WTC11 (cell line): ENCODE results near the gene CLDN9. TPM values are rescaled to one million over a fixed set of nuclear protein-coding genes. Genes with fewer than 3 reads are reported as not detected.

Experiments
- ATAC-seq: fragments of 200-7000 bp; cut with Tn5 transposase; 2 replicates; pipeline ENCODE4 v1.10.0; 2021; ENCODE audit warnings: mild to moderate bottlenecking, moderate library complexity
- CTCF ChIA-PET: fragments of 300-600 bp; sonication (Branson Sonifier 250); formaldehyde crosslinking; loops from one replicate; lab custom pipeline; 2021; ENCODE audit warnings: antibody characterized with exemption; lab: Charles Lee
- POLR2A ChIA-PET: fragments of 350-600 bp; sonication (Branson Sonifier 250); formaldehyde crosslinking; loops from one replicate; lab custom pipeline; 2021; ENCODE audit warnings: antibody characterized with exemption; lab: Charles Lee
- DNase-seq: peaks from one replicate; pipeline ENCODE4 v3.0.0; 2021; ENCODE audit warnings: low spot score
- H3K27ac Mint-ChIP-seq: 2 replicates; pipeline ENCODE4 v1.8.0; 2021; ENCODE audit warnings: mixed read lengths
- H3K27me3 Mint-ChIP-seq: 2 replicates; pipeline ENCODE4 v1.8.0; 2021; ENCODE audit warnings: low read depth, mild to moderate bottlenecking, moderate library complexity, mixed read lengths
- H3K36me3 Mint-ChIP-seq: 2 replicates; pipeline ENCODE4 v1.8.0; 2021; ENCODE audit warnings: mixed read lengths
- H3K4me1 Mint-ChIP-seq: 2 replicates; pipeline ENCODE4 v1.8.0; 2022; ENCODE audit warnings: mixed read lengths
- H3K4me3 Mint-ChIP-seq: 2 replicates; pipeline ENCODE4 v1.8.0; 2021; ENCODE audit warnings: mild to moderate bottlenecking, moderate library complexity, mixed read lengths
- H3K9me3 Mint-ChIP-seq: 2 replicates; pipeline ENCODE4 v1.8.0; 2021; ENCODE audit warnings: mixed read lengths
- CREM ChIP-seq: sonication (generic); formaldehyde crosslinking; IDR thresholded peaks from 2 replicates; pipeline ENCODE4 v1.8.1; 2022; ENCODE audit warnings: mild to moderate bottlenecking, missing genetic modification reagents, moderate library complexity
- EMX1 ChIP-seq: fragments of 250-450 bp; sonication (Bioruptor Pico); IDR thresholded peaks from 2 replicates; pipeline ENCODE4 v1.8.0; 2021; ENCODE audit warnings: mild to moderate bottlenecking
- FOXK1 ChIP-seq: sonication (generic); formaldehyde crosslinking; IDR thresholded peaks from 2 replicates; pipeline ENCODE4 v1.8.0; 2022; ENCODE audit warnings: mild to moderate bottlenecking, moderate library complexity, missing genetic modification reagents
- FOXP1 ChIP-seq: sonication (generic); formaldehyde crosslinking; IDR thresholded peaks from 2 replicates; pipeline ENCODE4 v1.8.0; 2022; ENCODE audit warnings: missing genetic modification reagents, mild to moderate bottlenecking, moderate library complexity, borderline replicate concordance
- FOXP4 ChIP-seq: sonication (generic); formaldehyde crosslinking; IDR thresholded peaks from 2 replicates; pipeline ENCODE4 v1.8.0; 2022; ENCODE audit warnings: mild to moderate bottlenecking, missing genetic modification reagents
- GTF2I ChIP-seq: fragments of 250-450 bp; sonication (Bioruptor Pico); conservative IDR thresholded peaks from 2 replicates; pipeline ENCODE4 v1.4.0; 2021; ENCODE audit warnings: mild to moderate bottlenecking
- KAT7 ChIP-seq: sonication (generic); formaldehyde crosslinking; IDR thresholded peaks from 2 replicates; pipeline ENCODE4 v1.8.1; 2023; ENCODE audit warnings: missing genetic modification reagents, mild to moderate bottlenecking, borderline replicate concordance
- NFE2L1 ChIP-seq: sonication (generic); formaldehyde crosslinking; IDR thresholded peaks from 2 replicates; pipeline ENCODE4 v1.8.1; 2023; ENCODE audit warnings: missing genetic modification reagents
- NFYB ChIP-seq: sonication (generic); formaldehyde crosslinking; conservative IDR thresholded peaks from 2 replicates; pipeline ENCODE4 v1.8.0; 2022; ENCODE audit warnings: low read depth, missing genetic modification reagents
- NR2C2 ChIP-seq: sonication (generic); formaldehyde crosslinking; IDR thresholded peaks from 2 replicates; pipeline ENCODE4 v1.8.0; 2022; ENCODE audit warnings: mild to moderate bottlenecking, missing genetic modification reagents
- PRDM15 ChIP-seq: sonication (generic); formaldehyde crosslinking; IDR thresholded peaks from 2 replicates; pipeline ENCODE4 v1.8.0; 2022; ENCODE audit warnings: missing genetic modification reagents
- RORB ChIP-seq: fragments of 250-450 bp; sonication (Bioruptor Pico); IDR thresholded peaks from 2 replicates; pipeline ENCODE4 v1.9.0; 2021; ENCODE audit warnings: mild to moderate bottlenecking
- SOX15 ChIP-seq: fragments of 250-450 bp; sonication (Bioruptor Pico); IDR thresholded peaks from 2 replicates; pipeline ENCODE4 v1.9.0; 2021; ENCODE audit warnings: mild to moderate bottlenecking
- STAT6 ChIP-seq: sonication (generic); formaldehyde crosslinking; conservative IDR thresholded peaks from 2 replicates; pipeline ENCODE4 v1.8.1; 2023; ENCODE audit warnings: mild to moderate bottlenecking, low read depth, missing genetic modification reagents, moderate library complexity
- TCF7 ChIP-seq: sonication (generic); formaldehyde crosslinking; IDR thresholded peaks from 2 replicates; pipeline ENCODE4 v1.8.0; 2022; ENCODE audit warnings: mild to moderate bottlenecking, low read depth, missing genetic modification reagents, moderate library complexity
- ZNF138 ChIP-seq: sonication (generic); formaldehyde crosslinking; conservative IDR thresholded peaks from 2 replicates; pipeline ENCODE4 v1.8.1; 2022; ENCODE audit warnings: mild to moderate bottlenecking, moderate library complexity, missing genetic modification reagents
- ZNF396 ChIP-seq: fragments of 250-450 bp; sonication (Bioruptor Pico); IDR thresholded peaks from 2 replicates; pipeline ENCODE4 v1.8.0; 2021; ENCODE audit warnings: mild to moderate bottlenecking, moderate library complexity, borderline replicate concordance
- ZNF532 ChIP-seq: fragments of 250-450 bp; sonication (Bioruptor Pico); IDR thresholded peaks from 2 replicates; pipeline ENCODE4 v1.9.0; 2021; ENCODE audit warnings: mild to moderate bottlenecking, borderline replicate concordance
- total RNA-seq: library from RNA; stranded (reverse); gene quantifications from 3 replicates; pipeline ENCODE4 v1.2.3, GENCODE V29; 2021
- TF ChIP-seq, protein P1 (sequence below): sonication (generic); formaldehyde crosslinking; IDR thresholded peaks from 2 replicates; pipeline ENCODE4 v1.8.1; 2023; ENCODE audit warnings: mild to moderate bottlenecking, missing genetic modification reagents

The CLDN9 gene
- total RNA-seq, 1 experiment from 2014 or later, result 0.92 TPM

- TF ChIP-seq, protein P1, sequence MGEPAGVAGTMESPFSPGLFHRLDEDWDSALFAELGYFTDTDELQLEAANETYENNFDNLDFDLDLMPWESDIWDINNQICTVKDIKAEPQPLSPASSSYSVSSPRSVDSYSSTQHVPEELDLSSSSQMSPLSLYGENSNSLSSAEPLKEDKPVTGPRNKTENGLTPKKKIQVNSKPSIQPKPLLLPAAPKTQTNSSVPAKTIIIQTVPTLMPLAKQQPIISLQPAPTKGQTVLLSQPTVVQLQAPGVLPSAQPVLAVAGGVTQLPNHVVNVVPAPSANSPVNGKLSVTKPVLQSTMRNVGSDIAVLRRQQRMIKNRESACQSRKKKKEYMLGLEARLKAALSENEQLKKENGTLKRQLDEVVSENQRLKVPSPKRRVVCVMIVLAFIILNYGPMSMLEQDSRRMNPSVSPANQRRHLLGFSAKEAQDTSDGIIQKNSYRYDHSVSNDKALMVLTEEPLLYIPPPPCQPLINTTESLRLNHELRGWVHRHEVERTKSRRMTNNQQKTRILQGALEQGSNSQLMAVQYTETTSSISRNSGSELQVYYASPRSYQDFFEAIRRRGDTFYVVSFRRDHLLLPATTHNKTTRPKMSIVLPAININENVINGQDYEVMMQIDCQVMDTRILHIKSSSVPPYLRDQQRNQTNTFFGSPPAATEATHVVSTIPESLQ (CRISPR knock-in tag), result no peak
- TF ChIP-seq ZNF396 (CRISPR knock-in tag), result no peak
- TF ChIP-seq EMX1 (CRISPR knock-in tag), result no peak
- TF ChIP-seq STAT6, result no peak
- TF ChIP-seq RORB (CRISPR knock-in tag), result no peak
- TF ChIP-seq CREM (CRISPR knock-in tag), result no peak
- TF ChIP-seq SOX15 (CRISPR knock-in tag), result no peak
Observed at GRCh38 chr16:2999929-3000328, 12.8 kb upstream of the CLDN9 start (continued).

GRCh38 chr16:3000540-3000939 is 12.2 kb upstream of the CLDN9 start:
- Mint-ChIP-seq H3K27me3 (no peaks in the 10 kb centered on the region), H3K4me1 (peaks cover 8% of the 10 kb centered on the region), H3K27ac (no peak overlapping the region), H3K9me3 (no peaks in the 10 kb centered on the region), H3K4me3 (no peak overlapping the region), H3K36me3 (no peaks in the 10 kb centered on the region)
- ATAC-seq, result no peak
- DNase-seq, result no peak
- no peak for TF ChIP-seq ZNF532 (CRISPR knock-in tag)
- TF ChIP-seq NR2C2 (CRISPR knock-in tag), result no peak
- TF ChIP-seq FOXK1 (CRISPR knock-in tag), result no peak
- ChIA-PET CTCF (interaction anchor here (0.9 to 13.4 kb wide), 15 partner anchors 9 to 162 kb away, joined by 3 to 355 read pairs (median 6); partner anchors contain the start of genes CLDN6, CLDN9, HCFC1R1 and THOC6), POLR2A (interaction anchor here (1.0 to 13.9 kb wide), 3 partner anchors 21 to 31 kb away, joined by 3 to 502 read pairs (median 3); partner anchors contain the start of genes CLDN6, HCFC1R1, THOC6 and TNFRSF12A)

GRCh38 chr16:3001316-3001715 is 11.4 kb upstream of the CLDN9 start:
- H3K4me1 Mint-ChIP-seq, result peaks cover 14% of the 10 kb centered on the region
- no peak overlapping the region for H3K4me3 Mint-ChIP-seq
- H3K9me3 Mint-ChIP-seq, result no peaks in the 10 kb centered on the region
- DNase-seq (peak; percentile 50), ATAC-seq (peak; percentile 11)
- ChIA-PET POLR2A (interaction anchor here (1.0 to 13.9 kb wide), 3 partner anchors 20 to 31 kb away, joined by 3 to 502 read pairs (median 3); partner anchors contain the start of genes CLDN6, HCFC1R1, THOC6 and TNFRSF12A), CTCF (interaction anchor here (0.6 to 13.4 kb wide), 20 partner anchors 9 to 163 kb away, joined by 3 to 355 read pairs (median 6); partner anchors contain the start of genes CLDN6, CLDN9, HCFC1R1 and KREMEN2)
- peak overlapping the region; percentile 77; the same call in 1 of the 2 replicates for H3K27ac Mint-ChIP-seq
- H3K27me3 Mint-ChIP-seq, result no peaks in the 10 kb centered on the region
- no peaks in the 10 kb centered on the region for H3K36me3 Mint-ChIP-seq
- no peak for TF ChIP-seq ZNF138 (CRISPR knock-in tag)
- TF ChIP-seq FOXP4, result no peak
- TF ChIP-seq NFE2L1 (CRISPR knock-in tag), result no peak
- TF ChIP-seq KAT7 (CRISPR knock-in tag), result no peak
- TF ChIP-seq PRDM15 (CRISPR knock-in tag), result no peak
- no peak for TF ChIP-seq TCF7 (CRISPR knock-in tag)
- TF ChIP-seq EMX1 (CRISPR knock-in tag), result no peak
- no peak for TF ChIP-seq GTF2I
- TF ChIP-seq FOXP1 (CRISPR knock-in tag), result no peak
- TF ChIP-seq NFYB, result no peak
